Ovary (tissue), 9 donors: ENCODE measurements around the gene DDI1. TPM values are rescaled to one million over a fixed set of nuclear protein-coding genes. Genes with fewer than 3 reads are reported as not detected.
A peak's percentile ranks its signal among the peaks of the same experiment; 100 is the strongest.

ENCODE experiments used
- DNase-seq, 5 donors: peaks; one replicate each; pipeline ENCODE4 v3.0.0-alpha.2; 2019 to 2020
- H3K27ac ChIP-seq, 2 donors: fragments of 200-600 bp; one replicate each; pipeline versions ENCODE4 v1.5.1 to v1.8.0; 2019 to 2022
- H3K27me3 ChIP-seq: fragments of 200-600 bp; one replicate; pipeline ENCODE4 v1.8.0; 2022
- H3K36me3 ChIP-seq: fragments of 200-600 bp; sonication (generic); one replicate; pipeline ENCODE4 v1.5.1; 2019
- H3K4me1 ChIP-seq: one replicate; pipeline ENCODE4 v1.8.1; 2013; ENCODE audit warnings: mild to moderate bottlenecking, moderate library complexity; ENCODE audit not compliant: insufficient read depth
- H3K4me3 ChIP-seq: fragments of 200-600 bp; sonication (generic); one replicate; pipeline ENCODE4 v1.5.1; 2017
- H3K9me3 ChIP-seq, 2 donors: fragments of 200-600 bp in 1 of 2; sonication (generic) in 1 of 2; one replicate each; pipeline versions ENCODE4 v1.5.1 to v1.8.1; 2013 to 2019; ENCODE audit warnings: mild to moderate bottlenecking in 1 of 2, moderate library complexity in 1 of 2
- EP300 ChIP-seq: sonication (generic); formaldehyde crosslinking; IDR thresholded peaks from one replicate; pipeline ENCODE4 v1.6.1; 2017; ENCODE audit warnings: antibody characterized with exemption
- POLR2A ChIP-seq: fragments of 450-650 bp; IDR thresholded peaks from one replicate; pipeline ENCODE4 v1.6.1; 2017; ENCODE audit warnings: antibody characterized with exemption, mild to moderate bottlenecking, moderate library complexity
- WGBS, 3 donors: extraction: QIAGEN DNeasy Blood & Tissue Kit in 1 of 3; methylation state at CpG; one replicate each; pipeline versions ENCODE4 v1.1.5 to v1.1.7; 2013 to 2017; 5-methylcytosine and 5-hydroxymethylcytosine counted together
- intact Hi-C, 4 donors: fragments of 100-400 bp; cut with DNase I; formaldehyde crosslinking; loops; one replicate each; pipeline versions ENCODE4 v1.11.0 to v1.15.1; 2022 to 2023
- polyA plus RNA-seq, 2 donors: library from polyadenylated mRNA; stranded (reverse); fragments of 200-250 nt in 1 of 2; fragments of 350-450 nt in 1 of 2; fragmentation: Illumina TruSeq in 1 of 2; extraction: RNeasy Lipid Tissue Mini Kit (QIAGEN cat#74804) in 1 of 2; gene quantifications; one replicate each; pipeline ENCODE4 v1.2.3, GENCODE V29; 2013 to 2014
- total RNA-seq, 7 donors: library from RNA; depleted of rRNA in 2 of 7; stranded (reverse); fragments of >200 nt in 2 of 7; fragmentation: NEBNext Ultra II Directional in 3 of 7; extraction: Animal tissue kit (Norgen Biotek cat#: 25700) in 3 of 7; gene quantifications; one replicate each; pipeline versions ENCODE4 v1.1.0 to v1.2.4, GENCODE V29; 2016 to 2023
- TF ChIP-seq, protein P1 (sequence below), 3 donors: fragments of 450-650 bp in 2 of 3; fragments of 200-600 bp in 1 of 3; IDR thresholded peaks; one replicate each; pipeline versions ENCODE4 v1.5.1 to v1.8.0; 2016 to 2022; ENCODE audit warnings: antibody characterized with exemption in 3 of 3, mild to moderate bottlenecking in 1 of 3
- donor health status: DM: no; HTN: no; CAD: no; lungs with moderate emphysema.
- donor health status: DM: no; HTN: no; CAD: no.
- donor health status: Bipolar disorder and iron deficiency.
- donor health status: DM: yes; HTN: yes; CAD: no.
- donor health status: DM: no; HTN: no; CAD: no.
- donor health status: DM: yes; HTN: yes; CAD: no.

Gene DDI1
- total and polyA plus RNA-seq, 9 donors, result not detected

DNA sequence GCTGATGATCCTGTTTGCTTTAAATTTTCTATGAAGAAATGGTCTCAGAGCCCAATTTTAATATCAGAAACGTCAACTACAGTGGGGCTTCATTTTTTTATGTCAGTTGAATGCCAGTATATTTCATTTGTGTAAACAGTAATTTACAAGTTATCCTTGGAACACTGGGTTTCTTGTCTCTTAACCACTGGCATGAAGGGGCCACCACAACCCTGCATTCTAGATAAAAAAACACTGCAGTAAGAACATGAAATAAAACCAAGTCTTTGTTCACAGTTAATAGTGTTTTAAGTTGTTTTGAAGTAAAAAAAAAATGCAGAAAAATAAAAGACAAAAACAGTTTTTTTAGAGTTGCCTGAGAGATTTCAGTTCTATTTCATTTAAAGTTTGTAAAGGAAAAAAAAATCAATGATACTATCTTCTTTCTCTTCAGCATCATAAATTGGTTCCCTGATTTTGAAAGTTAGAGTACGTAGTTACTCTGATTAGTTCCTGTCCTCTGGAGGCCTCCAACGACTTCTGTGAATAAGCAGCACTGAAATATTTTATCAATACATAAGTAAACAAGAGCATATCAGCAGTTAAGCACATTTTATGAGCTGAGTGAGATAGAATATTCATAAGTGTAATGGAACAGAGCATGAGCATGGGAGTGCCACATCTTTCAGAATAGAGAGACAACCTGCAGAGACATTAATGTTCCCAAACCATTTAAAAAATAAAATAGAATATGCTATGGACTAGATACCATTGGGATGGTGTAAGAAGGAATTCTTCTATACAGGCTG is 7.8 kb upstream of the DDI1 start:
- Histone ChIP-seq H3K4me3 (no peak overlapping the region), H3K27ac (no peak overlapping the region), H3K4me1 (no peaks in the 10 kb centered on the region), H3K36me3 (no peaks in the 10 kb centered on the region), H3K9me3 (no peaks in the 10 kb centered on the region), H3K27me3 (no peaks in the 10 kb centered on the region)
- intact Hi-C loops, result no loop called here
- TF ChIP-seq EP300 (no peak), POLR2A (no peak)
- TF ChIP-seq, protein P1, sequence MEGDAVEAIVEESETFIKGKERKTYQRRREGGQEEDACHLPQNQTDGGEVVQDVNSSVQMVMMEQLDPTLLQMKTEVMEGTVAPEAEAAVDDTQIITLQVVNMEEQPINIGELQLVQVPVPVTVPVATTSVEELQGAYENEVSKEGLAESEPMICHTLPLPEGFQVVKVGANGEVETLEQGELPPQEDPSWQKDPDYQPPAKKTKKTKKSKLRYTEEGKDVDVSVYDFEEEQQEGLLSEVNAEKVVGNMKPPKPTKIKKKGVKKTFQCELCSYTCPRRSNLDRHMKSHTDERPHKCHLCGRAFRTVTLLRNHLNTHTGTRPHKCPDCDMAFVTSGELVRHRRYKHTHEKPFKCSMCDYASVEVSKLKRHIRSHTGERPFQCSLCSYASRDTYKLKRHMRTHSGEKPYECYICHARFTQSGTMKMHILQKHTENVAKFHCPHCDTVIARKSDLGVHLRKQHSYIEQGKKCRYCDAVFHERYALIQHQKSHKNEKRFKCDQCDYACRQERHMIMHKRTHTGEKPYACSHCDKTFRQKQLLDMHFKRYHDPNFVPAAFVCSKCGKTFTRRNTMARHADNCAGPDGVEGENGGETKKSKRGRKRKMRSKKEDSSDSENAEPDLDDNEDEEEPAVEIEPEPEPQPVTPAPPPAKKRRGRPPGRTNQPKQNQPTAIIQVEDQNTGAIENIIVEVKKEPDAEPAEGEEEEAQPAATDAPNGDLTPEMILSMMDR (IDR thresholded peaks at IDR 0.05), result no peak
- no peak for DNase-seq
- WGBS, 3 donors, result 24 to 36% (median 26%) methylated on average over 3 of the region's 3 CpGs

DNA sequence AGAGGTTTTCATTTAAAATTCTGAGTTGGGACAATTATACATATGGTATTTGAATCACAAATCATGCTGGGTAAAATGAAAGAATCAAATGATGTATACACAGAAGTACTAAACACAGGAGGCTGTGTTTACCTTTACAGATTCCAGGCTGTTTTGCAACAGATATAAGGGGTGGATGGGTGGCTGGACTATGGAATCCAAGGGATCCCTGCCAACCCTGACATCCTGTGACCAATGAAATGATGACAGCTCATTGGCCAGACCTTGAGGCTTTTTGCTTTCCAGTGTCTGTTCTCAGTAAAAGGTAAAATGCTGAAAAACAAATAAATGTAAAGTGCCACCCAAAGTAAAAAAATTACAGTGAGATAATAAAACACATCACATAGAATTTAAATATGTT is 3.3 kb upstream of the DDI1 start:
- Histone ChIP-seq H3K27ac (peak overlapping the region; percentile 22 to 42), H3K4me3 (no peak overlapping the region), H3K27me3 (no peaks in the 10 kb centered on the region), H3K4me1 (peaks cover 3% of the 10 kb centered on the region), H3K36me3 (no peaks in the 10 kb centered on the region), H3K9me3 (no peaks in the 10 kb centered on the region)
- TF ChIP-seq POLR2A (no peak), EP300 (no peak)
- TF ChIP-seq, protein P1 (IDR thresholded peaks at IDR 0.05), result no peak
- intact Hi-C loops, result no loop called here
- peak in 2 of 5 donors; percentile 58 to 66 for DNase-seq

DNA sequence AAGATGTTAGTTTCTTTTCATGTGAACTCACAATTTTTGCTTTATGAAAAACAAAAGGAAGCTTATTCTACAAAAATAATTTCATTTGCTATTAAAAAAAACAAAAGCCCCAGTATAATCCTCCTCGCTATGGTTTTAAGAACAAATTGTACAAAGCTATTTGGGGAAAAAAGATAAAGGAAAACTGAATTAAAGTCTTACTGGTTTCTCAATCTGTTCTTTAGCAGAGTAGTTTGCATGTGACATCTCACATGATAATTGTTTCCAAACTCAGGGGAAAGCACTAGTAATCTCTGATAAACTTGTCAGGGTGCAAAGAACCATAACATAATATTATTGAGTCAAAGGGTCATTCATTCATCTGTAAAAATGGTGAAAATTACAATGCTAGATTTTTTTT is 2.9 kb upstream of the DDI1 start:
- Histone ChIP-seq H3K9me3 (no peaks in the 10 kb centered on the region), H3K27me3 (no peaks in the 10 kb centered on the region), H3K27ac (peak overlapping the region in 1 of 2 donors; percentile 42), H3K4me1 (peaks cover 3% of the 10 kb centered on the region), H3K36me3 (no peaks in the 10 kb centered on the region), H3K4me3 (no peak overlapping the region)
- no peak for DNase-seq
- intact Hi-C loops, result no loop called here
- 4 to 22% (median 6%) methylated on average over 1 of the region's 1 CpG for WGBS, 3 donors
- TF ChIP-seq EP300, result no peak
- TF ChIP-seq POLR2A, result no peak
- TF ChIP-seq, protein P1 (IDR thresholded peaks at IDR 0.05), result no peak

DNA sequence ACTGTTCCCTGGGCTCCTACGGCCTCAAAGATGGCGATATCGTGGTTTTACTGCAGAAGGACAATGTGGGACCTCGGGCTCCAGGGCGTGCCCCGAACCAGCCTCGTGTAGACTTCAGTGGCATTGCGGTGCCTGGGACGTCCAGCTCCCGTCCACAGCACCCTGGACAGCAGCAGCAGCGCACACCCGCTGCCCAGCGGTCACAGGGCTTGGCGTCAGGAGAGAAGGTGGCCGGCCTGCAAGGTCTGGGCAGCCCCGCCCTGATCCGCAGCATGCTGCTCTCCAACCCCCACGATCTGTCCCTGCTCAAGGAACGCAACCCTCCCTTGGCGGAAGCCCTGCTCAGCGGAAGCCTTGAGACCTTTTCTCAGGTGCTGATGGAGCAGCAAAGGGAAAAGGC is 555 bp downstream of the DDI1 start:
- Histone ChIP-seq H3K4me1 (peaks cover 3% of the 10 kb centered on the region), H3K27ac (no peak overlapping the region), H3K27me3 (no peaks in the 10 kb centered on the region), H3K4me3 (no peak overlapping the region), H3K9me3 (no peaks in the 10 kb centered on the region), H3K36me3 (no peaks in the 10 kb centered on the region)
- 97 to 98% (median 97%) methylated on average over 21 of the region's 21 CpGs for WGBS, 3 donors
- intact Hi-C loops, result no loop called here
- DNase-seq, result no peak
- TF ChIP-seq EP300 (no peak), POLR2A (no peak)
- TF ChIP-seq, protein P1 (IDR thresholded peaks at IDR 0.05), result no peak
